OCI-LY7 (cell line): ENCODE data around the gene KIAA0040. TPM values are rescaled to one million over a fixed set of nuclear protein-coding genes. Genes with fewer than 3 reads are reported as not detected.

ENCODE experiments used
- BruUV-seq: library from RNA; stranded (reverse); fragments of 400-500 nt; replicated peaks from 2 replicates; lab custom pipeline; 2021; lab: Mats Ljungman, UMichigan
- CTCF ChIA-PET: fragments of 300-600 bp; sonication (Branson Sonifier 250); formaldehyde crosslinking; loops from one replicate; lab custom pipeline; 2022; ENCODE audit warnings: antibody characterized with exemption; ENCODE audit not compliant: unreplicated experiment; lab: Charles Lee
- POLR2A ChIA-PET: fragments of 300-600 bp; sonication (Branson Sonifier 250); formaldehyde crosslinking; loops from one replicate; lab custom pipeline; 2022; ENCODE audit warnings: antibody characterized with exemption; lab: Charles Lee
- DNase-seq: peaks from one replicate; pipeline ENCODE4 v3.0.0-alpha.2; 2015; ENCODE audit warnings: low spot score
- H2AFZ ChIP-seq: fragments of 200-600 bp; sonication (generic), shearing (Covaris generic); 2 replicates; pipeline ENCODE4 v1.6.1; 2014; ENCODE audit warnings: mild to moderate bottlenecking, antibody characterized with exemption, low read length, moderate library complexity
- H3K27ac ChIP-seq: fragments of 200-600 bp; sonication (generic); 2 replicates; pipeline ENCODE4 v1.5.1; 2014; ENCODE audit warnings: mixed run types, low read depth, mild to moderate bottlenecking, moderate library complexity, low read length, inconsistent platforms; ENCODE audit not compliant: poor library complexity, severe bottlenecking
- H3K36me3 ChIP-seq: fragments of 200-600 bp; sonication (generic); 2 replicates; pipeline ENCODE4 v1.6.1; 2014; ENCODE audit warnings: mild to moderate bottlenecking, antibody characterized with exemption, low read length, moderate library complexity, mixed read lengths; ENCODE audit not compliant: insufficient read depth
- H3K4me1 ChIP-seq: fragments of 200-600 bp; sonication (generic); 2 replicates; pipeline ENCODE4 v1.5.1; 2014; ENCODE audit warnings: mild to moderate bottlenecking, low read length; ENCODE audit not compliant: insufficient read depth, poor library complexity, severe bottlenecking
- H3K4me2 ChIP-seq: fragments of 200-600 bp; sonication (generic); 2 replicates; pipeline ENCODE4 v1.6.1; 2014; ENCODE audit warnings: mild to moderate bottlenecking, low read length
- H3K4me3 ChIP-seq: fragments of 200-600 bp; sonication (generic); 2 replicates; pipeline ENCODE4 v1.5.1; 2014; ENCODE audit warnings: mild to moderate bottlenecking, low read depth, low read length; ENCODE audit not compliant: poor library complexity, severe bottlenecking
- H3K79me2 ChIP-seq: fragments of 200-600 bp; sonication (generic); 2 replicates; pipeline ENCODE4 v1.6.1; 2016; ENCODE audit warnings: low read depth, mild to moderate bottlenecking, low read length, moderate library complexity, mixed read lengths; ENCODE audit not compliant: insufficient read depth
- H3K9me2 ChIP-seq: fragments of 200-600 bp; sonication (generic); 2 replicates; pipeline ENCODE4 v1.6.1; 2016; ENCODE audit warnings: mild to moderate bottlenecking, low read length, mixed read lengths; ENCODE audit not compliant: insufficient read depth
- H3K9me3 ChIP-seq: fragments of 200-600 bp; sonication (generic); 2 replicates; pipeline ENCODE4 v1.6.1; 2014; ENCODE audit warnings: mild to moderate bottlenecking, mixed run types, low read length, mixed read lengths
- H4K20me1 ChIP-seq: fragments of 200-600 bp; sonication (generic); 2 replicates; pipeline ENCODE4 v1.6.1; 2014; ENCODE audit warnings: mild to moderate bottlenecking, antibody characterized with exemption, low read length, moderate library complexity, mixed read lengths; ENCODE audit not compliant: insufficient read depth
- EZH2phosphoT487 ChIP-seq: fragments of 200-600 bp; sonication (generic); IDR thresholded peaks from 2 replicates; pipeline ENCODE4 v1.6.1; 2018; ENCODE audit warnings: low read depth, borderline replicate concordance, mild to moderate bottlenecking, mixed run types, antibody characterized with exemption, low read length, moderate library complexity, mixed read lengths
- intact Hi-C: fragments of 100-400 bp; cut with micrococcal nuclease; formaldehyde crosslinking; loops from one replicate; pipeline ENCODE4 v1.10.0; 2022; ENCODE audit not compliant: unreplicated experiment
- total RNA-seq, 2 experiments: library from RNA; depleted of rRNA in 1 of 2; stranded (reverse); fragments of >200 nt in 1 of 2; shearing (Covaris generic) in 1 of 2; gene quantifications; 2 replicates each; pipeline ENCODE4 v1.2.3, GENCODE V29; 2014 to 2022
- TF ChIP-seq, protein P1 (sequence below): fragments of 200-600 bp; sonication (generic); conservative IDR thresholded peaks from 2 replicates; pipeline ENCODE4 v1.5.1; 2014; ENCODE audit warnings: mild to moderate bottlenecking, antibody characterized with exemption, low read length, moderate library complexity, mixed read lengths

Gene KIAA0040
- total RNA-seq, 2 experiments from 2014 or later, result 50.2 to 54.7 TPM

DNA sequence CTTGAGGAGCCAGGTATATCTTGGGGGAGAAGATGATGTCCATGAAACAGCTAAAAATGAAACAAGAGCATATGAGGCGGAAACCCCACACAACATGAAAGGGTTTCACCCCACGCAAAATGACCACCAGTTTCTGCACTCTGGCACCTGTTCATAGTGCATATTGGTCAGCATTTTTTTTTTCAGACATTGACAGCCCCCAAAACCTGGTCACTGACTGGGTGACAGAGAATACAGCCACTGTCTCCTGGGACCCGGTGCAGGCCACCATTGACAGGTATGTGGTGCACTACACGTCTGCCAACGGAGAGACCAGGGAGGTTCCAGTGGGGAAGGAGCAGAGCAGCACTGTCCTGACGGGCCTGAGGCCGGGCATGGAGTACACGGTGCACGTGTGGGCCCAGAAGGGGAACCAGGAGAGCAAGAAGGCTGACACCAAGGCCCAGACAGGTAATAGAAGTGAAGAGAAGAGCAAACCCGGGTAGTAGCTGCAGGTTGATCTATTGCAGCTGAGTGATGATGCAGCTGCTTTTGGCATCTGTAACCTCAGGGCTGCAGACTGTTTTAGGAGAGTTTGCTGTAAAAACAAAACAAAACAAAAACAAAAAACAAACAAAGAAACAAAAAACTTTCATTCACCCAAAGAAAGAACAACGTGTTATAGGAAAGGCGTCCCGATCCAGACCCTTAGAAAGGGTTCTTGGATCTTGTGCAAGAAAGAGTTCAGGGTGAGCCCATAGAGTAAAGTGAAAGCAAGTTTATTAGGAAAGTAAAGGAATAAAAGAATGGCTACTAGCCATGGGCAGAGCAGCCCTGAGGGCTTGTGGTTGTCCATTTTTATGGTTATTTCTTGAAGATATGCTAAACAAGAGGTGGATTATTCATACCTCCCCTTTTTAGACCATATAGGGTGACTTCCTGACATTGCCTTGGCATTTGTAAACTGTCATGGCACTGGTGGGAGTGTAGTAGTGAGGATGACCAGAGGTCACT lies 73.9 kb downstream of the KIAA0040 start:
- DNase-seq, result no peak
- Histone ChIP-seq H3K4me3 (no peak overlapping the region), H3K4me1 (no peaks in the 10 kb centered on the region), H2AFZ (no peak overlapping the region), H3K9me2 (no peaks in the 10 kb centered on the region), H4K20me1 (no peaks in the 10 kb centered on the region), H3K79me2 (no peaks in the 10 kb centered on the region), H3K36me3 (no peaks in the 10 kb centered on the region), H3K27ac (no peak overlapping the region), H3K9me3 (peaks cover under 1% of the 10 kb centered on the region; the same call in 1 of the 2 replicates), H3K4me2 (no peak overlapping the region)
- TF ChIP-seq EZH2phosphoT487, result no peak
- TF ChIP-seq, protein P1, sequence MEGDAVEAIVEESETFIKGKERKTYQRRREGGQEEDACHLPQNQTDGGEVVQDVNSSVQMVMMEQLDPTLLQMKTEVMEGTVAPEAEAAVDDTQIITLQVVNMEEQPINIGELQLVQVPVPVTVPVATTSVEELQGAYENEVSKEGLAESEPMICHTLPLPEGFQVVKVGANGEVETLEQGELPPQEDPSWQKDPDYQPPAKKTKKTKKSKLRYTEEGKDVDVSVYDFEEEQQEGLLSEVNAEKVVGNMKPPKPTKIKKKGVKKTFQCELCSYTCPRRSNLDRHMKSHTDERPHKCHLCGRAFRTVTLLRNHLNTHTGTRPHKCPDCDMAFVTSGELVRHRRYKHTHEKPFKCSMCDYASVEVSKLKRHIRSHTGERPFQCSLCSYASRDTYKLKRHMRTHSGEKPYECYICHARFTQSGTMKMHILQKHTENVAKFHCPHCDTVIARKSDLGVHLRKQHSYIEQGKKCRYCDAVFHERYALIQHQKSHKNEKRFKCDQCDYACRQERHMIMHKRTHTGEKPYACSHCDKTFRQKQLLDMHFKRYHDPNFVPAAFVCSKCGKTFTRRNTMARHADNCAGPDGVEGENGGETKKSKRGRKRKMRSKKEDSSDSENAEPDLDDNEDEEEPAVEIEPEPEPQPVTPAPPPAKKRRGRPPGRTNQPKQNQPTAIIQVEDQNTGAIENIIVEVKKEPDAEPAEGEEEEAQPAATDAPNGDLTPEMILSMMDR, result no peak
- no TSS peak for BruUV-seq
- CTCF ChIA-PET, result no interaction called here
- intact Hi-C loops, result no loop called here
- POLR2A ChIA-PET, result no interaction called here

DNA sequence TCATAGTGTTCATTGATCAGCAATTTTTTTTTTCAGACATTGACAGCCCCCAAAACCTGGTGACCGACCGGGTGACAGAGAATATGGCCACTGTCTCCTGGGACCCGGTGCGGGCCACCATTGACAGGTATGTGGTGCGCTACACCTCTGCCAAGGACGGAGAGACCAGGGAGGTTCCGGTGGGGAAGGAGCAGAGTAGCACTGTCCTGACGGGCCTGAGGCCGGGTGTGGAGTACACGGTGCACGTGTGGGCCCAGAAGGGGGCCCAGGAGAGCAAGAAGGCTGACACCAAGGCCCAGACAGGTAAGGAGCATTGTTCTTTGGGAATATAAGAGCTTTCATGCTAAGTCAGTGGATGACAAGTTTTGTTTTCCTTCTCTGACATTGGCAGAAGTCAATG lies 75.7 kb downstream of the KIAA0040 start:
- Histone ChIP-seq H3K4me3 (no peak overlapping the region), H3K27ac (no peak overlapping the region), H3K79me2 (no peaks in the 10 kb centered on the region), H3K4me1 (no peaks in the 10 kb centered on the region), H3K4me2 (no peak overlapping the region), H3K36me3 (no peaks in the 10 kb centered on the region), H4K20me1 (no peaks in the 10 kb centered on the region), H2AFZ (no peak overlapping the region), H3K9me3 (peaks cover 8% of the 10 kb centered on the region; the same call in 1 of the 2 replicates), H3K9me2 (no peaks in the 10 kb centered on the region)
- intact Hi-C loops, result no loop called here
- POLR2A ChIA-PET, result interaction anchor here (0.6 kb wide), 2 partner anchors 138 to 262 kb away, joined by 3 read pairs; no protein-coding TSS in a partner anchor
- BruUV-seq, result no TSS peak
- TF ChIP-seq, protein P1, result no peak
- no peak for TF ChIP-seq EZH2phosphoT487
- no peak for DNase-seq
- CTCF ChIA-PET, result no interaction called here
